H1 (cell line): ENCODE results near the gene NSUN6. TPM values are rescaled to one million over a fixed set of nuclear protein-coding genes. Genes with fewer than 3 reads are reported as not detected.

ENCODE experiments used
- CTCF ChIA-PET: fragments of 300-600 bp; sonication (Branson Sonifier 250); formaldehyde crosslinking; loops from one replicate; lab custom pipeline; 2021; ENCODE audit not compliant: partially characterized antibody; lab: Charles Lee
- POLR2A ChIA-PET: fragments of 300-600 bp; sonication (Branson Sonifier 250); formaldehyde crosslinking; loops from one replicate; lab custom pipeline; 2021; ENCODE audit warnings: inconsistent platforms; ENCODE audit not compliant: partially characterized antibody; lab: Charles Lee
- DNase-seq, 2 experiments: peaks; one replicate each; pipeline versions ENCODE4 v3.0.0 to v3.0.0-alpha.2; 2010 to 2022; ENCODE audit warnings: low spot score in 2 of 2, low read depth in 1 of 2, mixed read lengths in 1 of 2
- FAIRE-seq: peaks from 2 replicates; lab custom pipeline; 2011; peaks lifted over from hg19 to GRCh38; lab: Jason Lieb, UNC
- H2AFZ ChIP-seq: 2 replicates; pipeline ENCODE4 v1.8.1; 2012; ENCODE audit warnings: low read length, inconsistent platforms
- H2AK5ac ChIP-seq: 2 replicates; pipeline ENCODE4 v1.6.1; 2013; ENCODE audit warnings: low read depth, low read length
- H2BK120ac ChIP-seq: replicated peaks from 2 replicates; pipeline ENCODE3; 2013; ENCODE audit warnings: low read depth, low read length, inconsistent platforms
- H2BK12ac ChIP-seq: 2 replicates; pipeline ENCODE4 v1.6.1; 2013; ENCODE audit warnings: low read depth, low read length
- H2BK15ac ChIP-seq: 2 replicates; pipeline ENCODE4 v1.6.1; 2013; ENCODE audit warnings: low read length
- H2BK20ac ChIP-seq: 2 replicates; pipeline ENCODE4 v1.6.1; 2013; ENCODE audit warnings: low read length
- H2BK5ac ChIP-seq: 2 replicates; pipeline ENCODE4 v1.6.1; 2013; ENCODE audit warnings: low read depth, low read length
- H3K14ac ChIP-seq: 2 replicates; pipeline ENCODE4 v1.6.1; 2013; ENCODE audit warnings: inconsistent platforms; ENCODE audit not compliant: insufficient read length
- H3K18ac ChIP-seq: 2 replicates; pipeline ENCODE4 v1.6.1; 2013; ENCODE audit warnings: low read length; ENCODE audit errors: extremely low read depth
- H3K23ac ChIP-seq: 2 replicates; pipeline ENCODE4 v1.6.1; 2013; ENCODE audit warnings: inconsistent platforms; ENCODE audit not compliant: insufficient read length
- H3K23me2 ChIP-seq: 2 replicates; pipeline ENCODE4 v1.6.1; 2013; ENCODE audit warnings: low read depth, low read length
- H3K27ac ChIP-seq: 2 replicates; pipeline ENCODE4 v1.6.1; 2011; ENCODE audit warnings: low read depth, low read length, inconsistent platforms
- H3K27me3 ChIP-seq, 4 experiments: replicated peaks in 1 of 4; 1 replicate in 1 of 4; 2 replicates in 3 of 4; pipeline versions ENCODE4 v1.6.1 to v1.8.1; 2011 to 2013; ENCODE audit warnings: low read length in 3 of 4, mild to moderate bottlenecking in 3 of 4, inconsistent platforms in 2 of 4, mixed read lengths in 2 of 4, moderate library complexity in 1 of 4; ENCODE audit not compliant: control insufficient read depth in 3 of 4, insufficient read depth in 3 of 4; ENCODE audit errors: extremely low read depth in 1 of 4
- H3K36me3 ChIP-seq, 4 experiments: 2 replicates each; pipeline versions ENCODE4 v1.6.1 to v1.8.1; 2011 to 2013; ENCODE audit warnings: mild to moderate bottlenecking in 4 of 4, low read length in 3 of 4, moderate library complexity in 2 of 4, control low read depth in 1 of 4, inconsistent platforms in 1 of 4; ENCODE audit not compliant: insufficient read depth in 4 of 4, control insufficient read depth in 2 of 4
- H3K4ac ChIP-seq: replicated peaks from 2 replicates; pipeline ENCODE3; 2013; ENCODE audit warnings: low read length, low read depth, mixed read lengths, inconsistent platforms; ENCODE audit not compliant: insufficient read length
- H3K4me1 ChIP-seq, 4 experiments: replicated peaks in 1 of 4; 1 replicate in 1 of 4; 2 replicates in 3 of 4; pipeline versions ENCODE4 v1.6.1 to v1.8.1; 2011 to 2013; ENCODE audit warnings: low read length in 3 of 4, inconsistent platforms in 2 of 4, mixed read lengths in 1 of 4; ENCODE audit not compliant: insufficient read depth in 4 of 4, control insufficient read depth in 3 of 4
- H3K4me2 ChIP-seq, 2 experiments: 2 replicates each; pipeline versions ENCODE4 v1.6.1 to v1.8.1; 2011 to 2013; ENCODE audit warnings: low read depth in 2 of 2, low read length in 2 of 2, control low read depth in 1 of 2, inconsistent platforms in 1 of 2, mild to moderate bottlenecking in 1 of 2; ENCODE audit not compliant: insufficient read depth in 1 of 2
- H3K4me3 ChIP-seq, 4 experiments: fragments of 200-600, 300-600 bp in 1 of 4; sonication (generic), shearing (Covaris generic), sonication (Bioruptor Twin) in 1 of 4; 2 replicates each; pipeline versions ENCODE4 v1.5.1 to v1.8.1; 2011 to 2016; ENCODE audit warnings: low read length in 4 of 4, low read depth in 3 of 4, control low read depth in 2 of 4, inconsistent platforms in 2 of 4, mild to moderate bottlenecking in 2 of 4, mixed read lengths in 1 of 4, moderate library complexity in 1 of 4; ENCODE audit not compliant: insufficient read depth in 2 of 4; ENCODE audit errors: extremely low read depth in 1 of 4
- H3K56ac ChIP-seq: replicated peaks from 2 replicates; pipeline ENCODE3; 2013; ENCODE audit warnings: low read depth, mild to moderate bottlenecking, mixed read lengths, low read length, inconsistent platforms; ENCODE audit not compliant: insufficient read length
- H3K79me1 ChIP-seq: 2 replicates; pipeline ENCODE4 v1.6.1; 2013; ENCODE audit warnings: low read depth, low read length, control low read depth
- H3K79me2 ChIP-seq, 2 experiments: 2 replicates each; pipeline versions ENCODE4 v1.6.1 to v1.8.1; 2012 to 2013; ENCODE audit warnings: low read length in 2 of 2, mild to moderate bottlenecking in 2 of 2, inconsistent platforms in 1 of 2; ENCODE audit not compliant: insufficient read depth in 2 of 2, control insufficient read depth in 1 of 2
- H3K9ac ChIP-seq, 4 experiments: replicated peaks in 1 of 4; 1 replicate in 1 of 4; 2 replicates in 3 of 4; pipeline versions ENCODE4 v1.6.1 to v1.8.1; 2011 to 2013; ENCODE audit warnings: low read depth in 3 of 4, low read length in 3 of 4, control low read depth in 2 of 4, mild to moderate bottlenecking in 2 of 4, moderate library complexity in 2 of 4, inconsistent platforms in 1 of 4; ENCODE audit errors: extremely low read depth in 1 of 4
- H3K9me3 ChIP-seq, 2 experiments: 2 replicates each; pipeline versions ENCODE4 v1.6.1 to v1.8.1; 2012 to 2013; ENCODE audit warnings: mild to moderate bottlenecking in 2 of 2, moderate library complexity in 2 of 2, control low read depth in 1 of 2, inconsistent platforms in 1 of 2, low read depth in 1 of 2, low read length in 1 of 2, mixed read lengths in 1 of 2; ENCODE audit not compliant: insufficient read depth in 2 of 2
- H4K20me1 ChIP-seq, 2 experiments: replicated peaks in 1 of 2; 2 replicates each; pipeline versions ENCODE3 to v1.8.1; 2011 to 2013; ENCODE audit warnings: inconsistent platforms in 2 of 2, low read length in 2 of 2, mild to moderate bottlenecking in 1 of 2; ENCODE audit not compliant: insufficient read depth in 2 of 2, control insufficient read depth in 1 of 2
- H4K5ac ChIP-seq: 2 replicates; pipeline ENCODE4 v1.6.1; 2013; ENCODE audit warnings: low read length, low read depth, mixed read lengths, inconsistent platforms; ENCODE audit not compliant: insufficient read length
- H4K8ac ChIP-seq: 2 replicates; pipeline ENCODE4 v1.8.0; 2013; ENCODE audit warnings: mild to moderate bottlenecking, moderate library complexity, low read length, inconsistent platforms; ENCODE audit not compliant: insufficient read depth; ENCODE audit errors: extremely low read depth
- H4K91ac ChIP-seq: replicated peaks from 2 replicates; pipeline ENCODE3; 2013; ENCODE audit warnings: low read length, mixed read lengths, inconsistent platforms; ENCODE audit not compliant: insufficient read length
- ATF3 ChIP-seq: IDR thresholded peaks from 2 replicates; pipeline ENCODE4 v1.6.1; 2011; ENCODE audit warnings: low read depth, mild to moderate bottlenecking, low read length; ENCODE audit not compliant: insufficient read depth
- BACH1 ChIP-seq: IDR thresholded peaks from 2 replicates; pipeline ENCODE4 v1.6.1; 2012; ENCODE audit warnings: low read length, improper control_type of control experiment
- CHD1 ChIP-seq: IDR thresholded peaks from 2 replicates; pipeline ENCODE4 v1.6.1; 2012; ENCODE audit warnings: low read depth, low read length, improper control_type of control experiment
- KDM4A ChIP-seq: IDR thresholded peaks from one replicate; pipeline ENCODE4 v1.7.1; 2012; ENCODE audit warnings: low read depth, mild to moderate bottlenecking, moderate library complexity, low read length, inconsistent platforms; ENCODE audit not compliant: severe bottlenecking
- NANOG ChIP-seq: IDR thresholded peaks from 2 replicates; pipeline ENCODE4 v1.6.1; 2011; ENCODE audit warnings: low read length, low read depth, mild to moderate bottlenecking, inconsistent platforms; ENCODE audit not compliant: insufficient read depth, poor library complexity, severe bottlenecking
- RBBP5 ChIP-seq: IDR thresholded peaks from 2 replicates; pipeline ENCODE4 v1.7.1; 2012; ENCODE audit warnings: low read depth, mild to moderate bottlenecking, inconsistent platforms, low read length, moderate library complexity, borderline replicate concordance
- TBP ChIP-seq: IDR thresholded peaks from 2 replicates; pipeline ENCODE4 v1.6.1; 2011; ENCODE audit warnings: low read depth, low read length, improper control_type of control experiment
- WGBS, 2 experiments: shearing (Covaris generic) in 1 of 2; methylation state at CpG; one replicate each; pipeline versions ENCODE4 v1.1.6 to v1.1.7; 2013 to 2015; ENCODE audit warnings: low lambda C conversion rate in 2 of 2, mixed read lengths in 2 of 2, inconsistent platforms in 1 of 2, low coverage in 1 of 2, missing lambda C conversion rate in 1 of 2; ENCODE audit not compliant: insufficient replicate concordance in 2 of 2, insufficient coverage in 1 of 2, insufficient read length in 1 of 2; ENCODE audit errors: extremely low coverage in 1 of 2, missing lambda C conversion rate in 1 of 2; 5-methylcytosine and 5-hydroxymethylcytosine counted together
- polyA plus RNA-seq, 7 experiments: library from polyadenylated mRNA; depleted of rRNA in 3 of 7; stranded (reverse) in 5 of 7; unstranded in 2 of 7; fragments of >200 nt in 5 of 7; fragments of 200-250 nt in 2 of 7; gene quantifications; 1 replicate in 5 of 7; 2 replicates in 1 of 7; 4 replicates in 1 of 7; pipeline versions ENCODE4 v1.2.1 to v1.2.3, GENCODE V29; 2011 to 2013; ENCODE audit warnings: missing spikeins in 2 of 7, mixed read lengths in 2 of 7
- total RNA-seq: library from RNA; stranded (reverse); fragmentation: NEBNext Ultra II Directional; extraction: Animal tissue kit (Norgen Biotek cat#: 25700); gene quantifications from 2 replicates; pipeline ENCODE4 v1.2.1, GENCODE V29; 2021

Gene NSUN6
- total and polyA plus RNA-seq, 2 of the 8 experiments (the other 6 are each of a cell fraction or from before 2014, with no cell fraction given), result 5.9 to 14.4 TPM

DNA sequence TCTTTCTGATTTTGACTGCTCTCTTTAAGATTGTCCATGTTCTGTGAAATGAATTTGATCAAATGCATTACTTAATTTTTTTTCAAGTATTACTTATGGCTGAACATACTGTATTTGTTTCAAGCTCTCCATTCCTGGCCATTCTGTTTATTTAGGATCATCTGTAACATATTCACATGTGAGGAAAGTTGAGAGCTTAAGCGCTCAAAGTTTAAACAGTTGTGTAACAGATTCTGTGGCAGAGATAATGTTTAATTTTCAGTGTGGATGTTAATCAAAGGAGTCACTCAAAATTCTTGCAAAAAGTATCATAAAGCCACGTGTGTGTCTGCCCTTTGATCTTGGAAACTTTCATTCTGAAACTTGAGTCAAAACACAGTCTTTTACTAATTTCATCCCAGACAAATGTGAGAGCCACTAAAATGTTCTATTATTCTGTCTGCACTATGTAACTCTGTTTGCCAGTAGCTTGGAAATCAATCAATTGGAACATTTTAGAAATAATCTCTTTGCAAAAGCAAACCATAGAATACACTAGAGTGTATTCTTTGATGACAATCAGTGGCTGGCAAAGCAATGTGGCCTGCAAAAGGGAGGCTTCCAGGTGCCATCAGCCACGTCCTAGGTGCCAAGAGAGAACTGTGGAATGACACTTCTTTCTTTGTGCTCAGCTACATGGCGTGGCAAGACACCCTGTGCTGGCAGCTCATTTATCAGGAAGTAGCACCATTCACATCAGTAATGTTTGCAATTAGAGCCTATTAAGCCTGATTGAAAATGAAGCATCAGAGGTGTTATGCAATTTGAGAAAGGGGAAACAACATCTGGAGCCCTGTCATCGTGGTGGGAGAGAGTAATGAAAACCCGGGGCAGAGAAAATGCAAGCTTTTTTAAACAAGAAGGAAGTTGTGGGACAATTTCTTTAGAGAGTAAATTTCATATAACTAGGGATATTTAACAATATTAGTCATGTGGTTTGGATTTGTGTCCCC, 48.8 kb upstream of the NSUN6 start:
- Histone ChIP-seq H3K14ac (no peak overlapping the region), H2BK15ac (no peak overlapping the region), H2AFZ (no peak overlapping the region), H3K4me3 (no peak overlapping the region), H4K8ac (no peak overlapping the region), H3K23ac (no peak overlapping the region), H3K9me3 (no peaks in the 10 kb centered on the region), H4K91ac (no peak overlapping the region), H3K56ac (no peak overlapping the region), H3K18ac (no peak overlapping the region), H3K4me2 (no peak overlapping the region), H2AK5ac (no peak overlapping the region), H3K4ac (no peak overlapping the region), H3K27ac (no peak overlapping the region), H2BK120ac (no peak overlapping the region), H3K4me1 (no peaks in the 10 kb centered on the region), H3K23me2 (no peaks in the 10 kb centered on the region; the same call in 1 of the 2 replicates), H3K27me3 (no peaks in the 10 kb centered on the region), H2BK12ac (no peak overlapping the region), H3K79me1 (no peaks in the 10 kb centered on the region), H3K79me2 (no peaks in the 10 kb centered on the region), H3K36me3 (no peaks in the 10 kb centered on the region), H4K5ac (no peak overlapping the region), H2BK20ac (no peak overlapping the region), H2BK5ac (no peak overlapping the region), H3K9ac (no peak overlapping the region), H4K20me1 (no peaks in the 10 kb centered on the region)
- ChIA-PET CTCF (interaction anchor here (0.8 to 1.4 kb wide), 4 partner anchors 9 to 74 kb away, joined by 3 read pairs; no protein-coding TSS in a partner anchor), POLR2A (interaction anchor here (1.6 kb wide), 1 partner anchor 11 kb away, joined by 3 read pairs; no protein-coding TSS in a partner anchor)
- FAIRE-seq (peak; percentile 19), DNase-seq (no peak)
- 84% methylated on average over 6 of the region's 6 CpGs; no CpG with 5 or more reads in 1 of the 2 experiments for WGBS, 2 experiments
- TF ChIP-seq ATF3 (no peak), KDM4A (no peak), NANOG (no peak), RBBP5 (no peak), BACH1 (no peak), TBP (no peak), CHD1 (no peak)
